WTC11 (cell line): Measurements from ENCODE around the gene C6orf120. TPM values are rescaled to one million over a fixed set of nuclear protein-coding genes. Genes with fewer than 3 reads are reported as not detected.
A peak's percentile ranks its signal among the peaks of the same experiment; 100 is the strongest.

ENCODE experiments used
- EMX1 ChIP-seq: fragments of 250-450 bp; sonication (Bioruptor Pico); IDR thresholded peaks from 2 replicates; pipeline ENCODE4 v1.8.0; 2021; ENCODE audit warnings: mild to moderate bottlenecking
- FOXJ3 ChIP-seq: sonication (generic); formaldehyde crosslinking; IDR thresholded peaks from 2 replicates; pipeline ENCODE4 v1.9.0; 2021; ENCODE audit warnings: missing genetic modification reagents, mild to moderate bottlenecking, borderline replicate concordance
- FOXP1 ChIP-seq: sonication (generic); formaldehyde crosslinking; IDR thresholded peaks from 2 replicates; pipeline ENCODE4 v1.8.0; 2022; ENCODE audit warnings: missing genetic modification reagents, mild to moderate bottlenecking, moderate library complexity, borderline replicate concordance
- GABPB1 ChIP-seq: sonication (generic); formaldehyde crosslinking; IDR thresholded peaks from 2 replicates; pipeline ENCODE4 v1.8.1; 2023; ENCODE audit warnings: mild to moderate bottlenecking, missing genetic modification reagents
- KAT7 ChIP-seq: sonication (generic); formaldehyde crosslinking; IDR thresholded peaks from 2 replicates; pipeline ENCODE4 v1.8.1; 2023; ENCODE audit warnings: missing genetic modification reagents, mild to moderate bottlenecking, borderline replicate concordance
- SMAD3 ChIP-seq: sonication (generic); formaldehyde crosslinking; IDR thresholded peaks from 2 replicates; pipeline ENCODE4 v1.8.0; 2022; ENCODE audit warnings: missing genetic modification reagents, mild to moderate bottlenecking, borderline replicate concordance
- TEAD1 ChIP-seq: sonication (generic); formaldehyde crosslinking; IDR thresholded peaks from 2 replicates; pipeline ENCODE4 v1.8.0; 2022; ENCODE audit warnings: mild to moderate bottlenecking, missing genetic modification reagents
- ZNF121 ChIP-seq: sonication (generic); formaldehyde crosslinking; IDR thresholded peaks from 2 replicates; pipeline ENCODE4 v1.8.0; 2023; ENCODE audit warnings: missing genetic modification reagents
- ZNF423 ChIP-seq: fragments of 250-450 bp; sonication (Bioruptor Pico); IDR thresholded peaks from 2 replicates; pipeline ENCODE4 v2.1.2; 2022; ENCODE audit warnings: mild to moderate bottlenecking, moderate library complexity
- total RNA-seq: library from RNA; stranded (reverse); gene quantifications from 3 replicates; pipeline ENCODE4 v1.2.3, GENCODE V29; 2021
- TF ChIP-seq, protein P1 (sequence below): sonication (generic); formaldehyde crosslinking; IDR thresholded peaks from 2 replicates; pipeline ENCODE4 v1.8.0; 2023; ENCODE audit warnings: missing genetic modification reagents, mild to moderate bottlenecking, borderline replicate concordance
- TF ChIP-seq, protein P2 (sequence below): sonication (generic); formaldehyde crosslinking; IDR thresholded peaks from 2 replicates; pipeline ENCODE4 v1.8.1; 2023; ENCODE audit warnings: mild to moderate bottlenecking, missing genetic modification reagents, moderate library complexity
- TF ChIP-seq, protein P3 (sequence below): sonication (generic); formaldehyde crosslinking; IDR thresholded peaks from 2 replicates; pipeline ENCODE4 v1.8.0; 2022; ENCODE audit warnings: mild to moderate bottlenecking, missing genetic modification reagents
- TF ChIP-seq, protein P4 (sequence below): sonication (generic); formaldehyde crosslinking; IDR thresholded peaks from 2 replicates; pipeline ENCODE4 v1.8.1; 2023; ENCODE audit warnings: mild to moderate bottlenecking, missing genetic modification reagents
- TF ChIP-seq, protein P5 (sequence below): sonication (generic); formaldehyde crosslinking; IDR thresholded peaks from 2 replicates; pipeline ENCODE4 v1.8.1; 2023; ENCODE audit warnings: mild to moderate bottlenecking, missing genetic modification reagents, borderline replicate concordance
- TF ChIP-seq, protein P6 (sequence below): sonication (generic); formaldehyde crosslinking; IDR thresholded peaks from 2 replicates; pipeline ENCODE4 v1.8.1; 2022; ENCODE audit warnings: low read depth, mild to moderate bottlenecking, moderate library complexity, missing genetic modification reagents, borderline replicate concordance
- TF ChIP-seq, protein P7 (sequence below): sonication (generic); formaldehyde crosslinking; IDR thresholded peaks from 2 replicates; pipeline ENCODE4 v1.8.0; 2023; ENCODE audit warnings: missing genetic modification reagents
- TF ChIP-seq, protein P8 (sequence below): sonication (generic); formaldehyde crosslinking; IDR thresholded peaks from 2 replicates; pipeline ENCODE4 v1.8.1; 2023; ENCODE audit warnings: mild to moderate bottlenecking, missing genetic modification reagents, moderate library complexity

The C6orf120 gene
- total RNA-seq, 1 experiment from 2014 or later: 34.5 TPM

DNA sequence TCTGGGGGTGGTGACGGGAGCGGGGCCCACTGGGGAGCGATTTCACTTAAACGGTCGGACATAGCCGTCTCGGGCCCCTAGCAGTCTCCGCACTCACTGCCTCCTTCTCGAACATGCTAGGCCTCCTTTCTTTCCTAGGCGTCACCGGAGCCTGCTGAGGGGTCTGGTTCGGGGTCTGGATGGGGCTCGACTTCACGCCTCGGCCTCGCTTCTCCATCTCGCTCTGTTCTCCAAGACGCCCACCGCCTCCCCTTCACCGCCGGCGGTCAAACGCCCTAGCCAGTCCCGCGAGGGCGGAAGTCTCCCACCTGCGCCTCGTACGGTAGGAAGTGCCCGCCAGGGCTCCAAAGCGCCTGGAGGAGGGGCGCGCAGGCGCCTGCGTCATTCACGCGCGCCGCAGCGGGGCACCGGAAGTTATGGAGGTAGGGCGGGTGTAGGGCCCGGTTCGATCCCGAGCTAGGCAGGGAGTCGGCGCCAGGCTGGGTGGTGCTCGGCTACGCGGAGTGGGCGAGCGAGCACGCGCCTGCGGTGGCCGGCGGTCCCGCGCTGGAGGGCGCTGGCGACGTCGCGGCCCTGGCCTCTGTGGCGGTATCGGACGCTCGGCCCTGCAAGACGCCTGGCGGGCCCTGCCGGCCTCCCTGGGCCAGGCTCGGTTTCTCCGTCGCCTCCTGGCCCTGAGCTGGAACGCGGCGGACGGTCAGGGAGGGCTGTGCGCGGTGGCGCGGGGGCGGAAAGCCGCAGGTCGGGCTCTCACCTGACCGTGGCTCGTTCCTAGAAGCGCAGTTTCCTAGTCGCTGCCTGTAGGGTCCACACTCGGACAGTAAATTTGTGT, 49.5 kb downstream of the C6orf120 start, which contains the start of the genes DYNLT2 and ERMARD (continued):
- TF ChIP-seq, protein P1, sequence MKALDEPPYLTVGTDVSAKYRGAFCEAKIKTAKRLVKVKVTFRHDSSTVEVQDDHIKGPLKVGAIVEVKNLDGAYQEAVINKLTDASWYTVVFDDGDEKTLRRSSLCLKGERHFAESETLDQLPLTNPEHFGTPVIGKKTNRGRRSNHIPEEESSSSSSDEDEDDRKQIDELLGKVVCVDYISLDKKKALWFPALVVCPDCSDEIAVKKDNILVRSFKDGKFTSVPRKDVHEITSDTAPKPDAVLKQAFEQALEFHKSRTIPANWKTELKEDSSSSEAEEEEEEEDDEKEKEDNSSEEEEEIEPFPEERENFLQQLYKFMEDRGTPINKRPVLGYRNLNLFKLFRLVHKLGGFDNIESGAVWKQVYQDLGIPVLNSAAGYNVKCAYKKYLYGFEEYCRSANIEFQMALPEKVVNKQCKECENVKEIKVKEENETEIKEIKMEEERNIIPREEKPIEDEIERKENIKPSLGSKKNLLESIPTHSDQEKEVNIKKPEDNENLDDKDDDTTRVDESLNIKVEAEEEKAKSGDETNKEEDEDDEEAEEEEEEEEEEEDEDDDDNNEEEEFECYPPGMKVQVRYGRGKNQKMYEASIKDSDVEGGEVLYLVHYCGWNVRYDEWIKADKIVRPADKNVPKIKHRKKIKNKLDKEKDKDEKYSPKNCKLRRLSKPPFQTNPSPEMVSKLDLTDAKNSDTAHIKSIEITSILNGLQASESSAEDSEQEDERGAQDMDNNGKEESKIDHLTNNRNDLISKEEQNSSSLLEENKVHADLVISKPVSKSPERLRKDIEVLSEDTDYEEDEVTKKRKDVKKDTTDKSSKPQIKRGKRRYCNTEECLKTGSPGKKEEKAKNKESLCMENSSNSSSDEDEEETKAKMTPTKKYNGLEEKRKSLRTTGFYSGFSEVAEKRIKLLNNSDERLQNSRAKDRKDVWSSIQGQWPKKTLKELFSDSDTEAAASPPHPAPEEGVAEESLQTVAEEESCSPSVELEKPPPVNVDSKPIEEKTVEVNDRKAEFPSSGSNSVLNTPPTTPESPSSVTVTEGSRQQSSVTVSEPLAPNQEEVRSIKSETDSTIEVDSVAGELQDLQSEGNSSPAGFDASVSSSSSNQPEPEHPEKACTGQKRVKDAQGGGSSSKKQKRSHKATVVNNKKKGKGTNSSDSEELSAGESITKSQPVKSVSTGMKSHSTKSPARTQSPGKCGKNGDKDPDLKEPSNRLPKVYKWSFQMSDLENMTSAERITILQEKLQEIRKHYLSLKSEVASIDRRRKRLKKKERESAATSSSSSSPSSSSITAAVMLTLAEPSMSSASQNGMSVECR (CRISPR knock-in tag): peak; percentile 22
- TF ChIP-seq, protein P2, sequence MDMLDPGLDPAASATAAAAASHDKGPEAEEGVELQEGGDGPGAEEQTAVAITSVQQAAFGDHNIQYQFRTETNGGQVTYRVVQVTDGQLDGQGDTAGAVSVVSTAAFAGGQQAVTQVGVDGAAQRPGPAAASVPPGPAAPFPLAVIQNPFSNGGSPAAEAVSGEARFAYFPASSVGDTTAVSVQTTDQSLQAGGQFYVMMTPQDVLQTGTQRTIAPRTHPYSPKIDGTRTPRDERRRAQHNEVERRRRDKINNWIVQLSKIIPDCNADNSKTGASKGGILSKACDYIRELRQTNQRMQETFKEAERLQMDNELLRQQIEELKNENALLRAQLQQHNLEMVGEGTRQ (CRISPR knock-in tag): no peak; the same call in 1 of the 2 replicates
- TF ChIP-seq GABPB1 (CRISPR knock-in tag): peak; percentile 86; the same call in 1 of the 2 replicates
- TF ChIP-seq, protein P3, sequence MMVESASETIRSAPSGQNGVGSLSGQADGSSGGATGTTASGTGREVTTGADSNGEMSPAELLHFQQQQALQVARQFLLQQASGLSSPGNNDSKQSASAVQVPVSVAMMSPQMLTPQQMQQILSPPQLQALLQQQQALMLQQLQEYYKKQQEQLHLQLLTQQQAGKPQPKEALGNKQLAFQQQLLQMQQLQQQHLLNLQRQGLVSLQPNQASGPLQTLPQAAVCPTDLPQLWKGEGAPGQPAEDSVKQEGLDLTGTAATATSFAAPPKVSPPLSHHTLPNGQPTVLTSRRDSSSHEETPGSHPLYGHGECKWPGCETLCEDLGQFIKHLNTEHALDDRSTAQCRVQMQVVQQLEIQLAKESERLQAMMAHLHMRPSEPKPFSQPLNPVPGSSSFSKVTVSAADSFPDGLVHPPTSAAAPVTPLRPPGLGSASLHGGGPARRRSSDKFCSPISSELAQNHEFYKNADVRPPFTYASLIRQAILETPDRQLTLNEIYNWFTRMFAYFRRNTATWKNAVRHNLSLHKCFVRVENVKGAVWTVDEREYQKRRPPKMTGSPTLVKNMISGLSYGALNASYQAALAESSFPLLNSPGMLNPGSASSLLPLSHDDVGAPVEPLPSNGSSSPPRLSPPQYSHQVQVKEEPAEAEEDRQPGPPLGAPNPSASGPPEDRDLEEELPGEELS: peak; percentile 87
- TF ChIP-seq, protein P4, sequence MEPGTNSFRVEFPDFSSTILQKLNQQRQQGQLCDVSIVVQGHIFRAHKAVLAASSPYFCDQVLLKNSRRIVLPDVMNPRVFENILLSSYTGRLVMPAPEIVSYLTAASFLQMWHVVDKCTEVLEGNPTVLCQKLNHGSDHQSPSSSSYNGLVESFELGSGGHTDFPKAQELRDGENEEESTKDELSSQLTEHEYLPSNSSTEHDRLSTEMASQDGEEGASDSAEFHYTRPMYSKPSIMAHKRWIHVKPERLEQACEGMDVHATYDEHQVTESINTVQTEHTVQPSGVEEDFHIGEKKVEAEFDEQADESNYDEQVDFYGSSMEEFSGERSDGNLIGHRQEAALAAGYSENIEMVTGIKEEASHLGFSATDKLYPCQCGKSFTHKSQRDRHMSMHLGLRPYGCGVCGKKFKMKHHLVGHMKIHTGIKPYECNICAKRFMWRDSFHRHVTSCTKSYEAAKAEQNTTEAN (CRISPR knock-in tag): peak; percentile 71
- TF ChIP-seq, protein P5, sequence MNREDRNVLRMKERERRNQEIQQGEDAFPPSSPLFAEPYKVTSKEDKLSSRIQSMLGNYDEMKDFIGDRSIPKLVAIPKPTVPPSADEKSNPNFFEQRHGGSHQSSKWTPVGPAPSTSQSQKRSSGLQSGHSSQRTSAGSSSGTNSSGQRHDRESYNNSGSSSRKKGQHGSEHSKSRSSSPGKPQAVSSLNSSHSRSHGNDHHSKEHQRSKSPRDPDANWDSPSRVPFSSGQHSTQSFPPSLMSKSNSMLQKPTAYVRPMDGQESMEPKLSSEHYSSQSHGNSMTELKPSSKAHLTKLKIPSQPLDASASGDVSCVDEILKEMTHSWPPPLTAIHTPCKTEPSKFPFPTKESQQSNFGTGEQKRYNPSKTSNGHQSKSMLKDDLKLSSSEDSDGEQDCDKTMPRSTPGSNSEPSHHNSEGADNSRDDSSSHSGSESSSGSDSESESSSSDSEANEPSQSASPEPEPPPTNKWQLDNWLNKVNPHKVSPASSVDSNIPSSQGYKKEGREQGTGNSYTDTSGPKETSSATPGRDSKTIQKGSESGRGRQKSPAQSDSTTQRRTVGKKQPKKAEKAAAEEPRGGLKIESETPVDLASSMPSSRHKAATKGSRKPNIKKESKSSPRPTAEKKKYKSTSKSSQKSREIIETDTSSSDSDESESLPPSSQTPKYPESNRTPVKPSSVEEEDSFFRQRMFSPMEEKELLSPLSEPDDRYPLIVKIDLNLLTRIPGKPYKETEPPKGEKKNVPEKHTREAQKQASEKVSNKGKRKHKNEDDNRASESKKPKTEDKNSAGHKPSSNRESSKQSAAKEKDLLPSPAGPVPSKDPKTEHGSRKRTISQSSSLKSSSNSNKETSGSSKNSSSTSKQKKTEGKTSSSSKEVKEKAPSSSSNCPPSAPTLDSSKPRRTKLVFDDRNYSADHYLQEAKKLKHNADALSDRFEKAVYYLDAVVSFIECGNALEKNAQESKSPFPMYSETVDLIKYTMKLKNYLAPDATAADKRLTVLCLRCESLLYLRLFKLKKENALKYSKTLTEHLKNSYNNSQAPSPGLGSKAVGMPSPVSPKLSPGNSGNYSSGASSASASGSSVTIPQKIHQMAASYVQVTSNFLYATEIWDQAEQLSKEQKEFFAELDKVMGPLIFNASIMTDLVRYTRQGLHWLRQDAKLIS: peak; percentile 71; the same call in 1 of the 2 replicates
- TF ChIP-seq, protein P6, sequence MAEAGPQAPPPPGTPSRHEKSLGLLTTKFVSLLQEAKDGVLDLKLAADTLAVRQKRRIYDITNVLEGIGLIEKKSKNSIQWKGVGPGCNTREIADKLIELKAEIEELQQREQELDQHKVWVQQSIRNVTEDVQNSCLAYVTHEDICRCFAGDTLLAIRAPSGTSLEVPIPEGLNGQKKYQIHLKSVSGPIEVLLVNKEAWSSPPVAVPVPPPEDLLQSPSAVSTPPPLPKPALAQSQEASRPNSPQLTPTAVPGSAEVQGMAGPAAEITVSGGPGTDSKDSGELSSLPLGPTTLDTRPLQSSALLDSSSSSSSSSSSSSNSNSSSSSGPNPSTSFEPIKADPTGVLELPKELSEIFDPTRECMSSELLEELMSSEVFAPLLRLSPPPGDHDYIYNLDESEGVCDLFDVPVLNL (CRISPR knock-in tag): peak; percentile 78
- no peak for TF ChIP-seq SMAD3
- peak; percentile 78 for TF ChIP-seq TEAD1 (CRISPR knock-in tag)
- TF ChIP-seq ZNF423: 0 out of 2 replicates have a peak, but pooled peaks have one; percentile 27
- TF ChIP-seq, protein P7, sequence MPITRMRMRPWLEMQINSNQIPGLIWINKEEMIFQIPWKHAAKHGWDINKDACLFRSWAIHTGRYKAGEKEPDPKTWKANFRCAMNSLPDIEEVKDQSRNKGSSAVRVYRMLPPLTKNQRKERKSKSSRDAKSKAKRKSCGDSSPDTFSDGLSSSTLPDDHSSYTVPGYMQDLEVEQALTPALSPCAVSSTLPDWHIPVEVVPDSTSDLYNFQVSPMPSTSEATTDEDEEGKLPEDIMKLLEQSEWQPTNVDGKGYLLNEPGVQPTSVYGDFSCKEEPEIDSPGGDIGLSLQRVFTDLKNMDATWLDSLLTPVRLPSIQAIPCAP: peak; percentile 78
- TF ChIP-seq FOXP1 (CRISPR knock-in tag): peak; percentile 96; the same call in 1 of the 2 replicates
- no peak for TF ChIP-seq FOXJ3 (CRISPR knock-in tag)
- TF ChIP-seq ZNF121: no peak
- 0 out of 2 replicates have a peak, but pooled peaks have one; percentile 34 for TF ChIP-seq EMX1 (CRISPR knock-in tag)
- TF ChIP-seq, protein P8, sequence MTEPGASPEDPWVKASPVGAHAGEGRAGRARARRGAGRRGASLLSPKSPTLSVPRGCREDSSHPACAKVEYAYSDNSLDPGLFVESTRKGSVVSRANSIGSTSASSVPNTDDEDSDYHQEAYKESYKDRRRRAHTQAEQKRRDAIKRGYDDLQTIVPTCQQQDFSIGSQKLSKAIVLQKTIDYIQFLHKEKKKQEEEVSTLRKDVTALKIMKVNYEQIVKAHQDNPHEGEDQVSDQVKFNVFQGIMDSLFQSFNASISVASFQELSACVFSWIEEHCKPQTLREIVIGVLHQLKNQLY (CRISPR knock-in tag): no peak
- peak; percentile 98 for TF ChIP-seq KAT7
